ENCODE measurements around the gene TNS1.

Gene TNS1

GRCh38 chr2:217979151-217979811, 23.5 kb downstream of the TNS1 start:
- DNase-seq: no peak

- no peak for DNase-seq
Measured at GRCh38 chr2:217978536-217979150, 24.2 kb downstream of the TNS1 start.

- no peak for DNase-seq
Measured at GRCh38 chr2:217977840-217978535, 24.8 kb downstream of the TNS1 start.

- no peak for DNase-seq
Measured at GRCh38 chr2:217976301-217976700, 26.5 kb downstream of the TNS1 start.

- no peak for DNase-seq
Measured at GRCh38 chr2:217975626-217976025, 27.2 kb downstream of the TNS1 start.

GRCh38 chr2:217974389-217975005, 28.3 kb downstream of the TNS1 start:
- DNase-seq: no peak

- DNase-seq: no peak
Measured at GRCh38 chr2:217973008-217973787, 29.6 kb downstream of the TNS1 start.

- no peak for DNase-seq
Measured at GRCh38 chr2:217972490-217972889, 30.3 kb downstream of the TNS1 start.

GRCh38 chr2:217972037-217972436, 30.8 kb downstream of the TNS1 start:
- DNase-seq: no peak

GRCh38 chr2:217971166-217971565, 31.6 kb downstream of the TNS1 start:
- DNase-seq: no peak

GRCh38 chr2:217970206-217970605, 32.6 kb downstream of the TNS1 start:
- DNase-seq: no peak

- no peak for DNase-seq
Measured at GRCh38 chr2:217969588-217969987, 33.2 kb downstream of the TNS1 start.

GRCh38 chr2:217968023-217968422, 34.8 kb downstream of the TNS1 start:
- no peak for DNase-seq

- no peak for DNase-seq
Measured at GRCh38 chr2:217966423-217967070, 36.2 kb downstream of the TNS1 start.

GRCh38 chr2:217964275-217965161, 38.3 kb downstream of the TNS1 start:
- no peak for DNase-seq

- no peak for DNase-seq
Measured at GRCh38 chr2:217960351-217960750, 42.4 kb downstream of the TNS1 start.

GRCh38 chr2:217959723-217960122, 43.1 kb downstream of the TNS1 start:
- DNase-seq: no peak

GRCh38 chr2:217958884-217959225, 43.9 kb downstream of the TNS1 start:
- no peak for DNase-seq

GRCh38 chr2:217958206-217958883, 44.5 kb downstream of the TNS1 start:
- DNase-seq: no peak

- DNase-seq: no peak
Measured at GRCh38 chr2:217956586-217957457, 46.0 kb downstream of the TNS1 start.
